ACC112 (cell line): Measurements from ENCODE around the gene KCNH1.
"Not testable (repeated sequence)": the region's sequence is repeated elsewhere in the genome, so short reads cannot be mapped to it uniquely, and the experiment has no call there.

Experiments
- H2AFZ ChIP-seq: fragments of 200-600 bp; sonication (generic); one replicate; pipeline ENCODE4 v1.6.0; 2017; ENCODE audit warnings: antibody characterized with exemption, low read length; ENCODE audit not compliant: unreplicated experiment
- H3K27ac ChIP-seq: fragments of 200-600 bp; sonication (generic); 2 replicates; pipeline ENCODE4 v1.5.1; 2014; ENCODE audit warnings: low read depth, mild to moderate bottlenecking, antibody characterized with exemption, low read length, moderate library complexity
- H3K27me3 ChIP-seq: fragments of 200-600 bp; sonication (generic); 2 replicates; pipeline ENCODE4 v1.6.1; 2014; ENCODE audit warnings: mild to moderate bottlenecking, antibody characterized with exemption, low read length, moderate library complexity, mixed read lengths; ENCODE audit not compliant: insufficient read depth
- H3K36me3 ChIP-seq: fragments of 200-600 bp; sonication (generic); 2 replicates; pipeline ENCODE4 v1.6.1; 2016; ENCODE audit warnings: mild to moderate bottlenecking, antibody characterized with exemption, low read length, moderate library complexity, mixed read lengths; ENCODE audit not compliant: insufficient read depth
- H3K4me1 ChIP-seq: fragments of 200-600 bp; sonication (generic); one replicate; pipeline ENCODE4 v1.6.1; 2016; ENCODE audit warnings: low read length, mixed read lengths; ENCODE audit not compliant: insufficient read depth, unreplicated experiment, control insufficient read depth
- H3K4me3 ChIP-seq: fragments of 200-600 bp; sonication (generic); 2 replicates; pipeline ENCODE4 v1.5.1; 2014; ENCODE audit warnings: mild to moderate bottlenecking, low read depth, low read length
- H3K79me2 ChIP-seq: fragments of 200-600 bp; sonication (generic); one replicate; pipeline ENCODE4 v1.6.0; 2016; ENCODE audit warnings: low read length; ENCODE audit not compliant: control insufficient read depth, unreplicated experiment, insufficient read depth

KCNH1 gene

DNA sequence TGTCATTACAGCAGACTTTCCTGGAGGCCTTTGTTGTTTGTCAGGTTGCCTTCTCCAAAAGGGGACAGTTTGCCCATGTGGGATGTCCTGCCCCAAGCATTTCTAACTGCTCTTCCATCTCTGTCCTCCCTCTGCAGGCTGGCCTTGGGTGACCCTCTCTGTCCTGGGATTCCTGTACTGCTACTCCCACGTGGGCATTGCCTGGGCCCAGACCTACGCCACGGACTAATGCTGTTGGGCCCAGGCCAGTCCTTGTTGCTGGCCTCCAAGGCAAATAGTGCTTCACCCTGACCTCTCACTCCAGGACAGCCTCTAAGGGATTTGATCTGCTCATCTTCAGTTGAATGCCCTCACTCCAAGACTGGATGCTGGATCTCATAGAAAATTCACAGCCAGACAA lies 459.8 kb downstream of the KCNH1 start:
- Histone ChIP-seq H3K27ac (no peak overlapping the region), H3K4me1 (no peaks in the 10 kb centered on the region), H3K4me3 (no peak overlapping the region), H3K79me2 (no peaks in the 10 kb centered on the region), H3K36me3 (no peaks in the 10 kb centered on the region), H3K27me3 (no peaks in the 10 kb centered on the region), H2AFZ (no peak overlapping the region)

DNA sequence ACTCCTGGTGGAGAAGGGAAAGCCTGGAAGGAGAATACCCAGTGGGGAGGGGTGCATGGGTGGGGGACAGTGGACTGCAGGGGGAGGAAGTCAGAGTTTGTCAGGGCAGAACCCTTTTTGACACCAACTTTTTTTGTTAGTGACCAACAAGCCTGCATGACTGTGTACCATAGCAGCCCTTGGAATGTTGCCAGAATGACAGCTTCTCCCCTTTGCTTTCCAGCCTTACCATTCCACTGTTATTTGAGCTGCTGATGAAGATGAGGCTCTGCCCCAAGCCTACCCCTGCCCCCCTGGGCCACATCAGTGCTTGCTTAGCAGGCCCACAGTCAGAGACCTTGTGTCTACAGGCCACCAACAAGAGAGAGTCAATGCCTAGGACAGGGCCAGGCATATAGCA lies 464.0 kb downstream of the KCNH1 start:
- Histone ChIP-seq H3K36me3 (no peaks in the 10 kb centered on the region), H3K79me2 (no peaks in the 10 kb centered on the region), H3K27me3 (no peaks in the 10 kb centered on the region), H2AFZ (no peak overlapping the region), H3K27ac (no peak overlapping the region), H3K4me1 (no peaks in the 10 kb centered on the region), H3K4me3 (no peak overlapping the region)

DNA sequence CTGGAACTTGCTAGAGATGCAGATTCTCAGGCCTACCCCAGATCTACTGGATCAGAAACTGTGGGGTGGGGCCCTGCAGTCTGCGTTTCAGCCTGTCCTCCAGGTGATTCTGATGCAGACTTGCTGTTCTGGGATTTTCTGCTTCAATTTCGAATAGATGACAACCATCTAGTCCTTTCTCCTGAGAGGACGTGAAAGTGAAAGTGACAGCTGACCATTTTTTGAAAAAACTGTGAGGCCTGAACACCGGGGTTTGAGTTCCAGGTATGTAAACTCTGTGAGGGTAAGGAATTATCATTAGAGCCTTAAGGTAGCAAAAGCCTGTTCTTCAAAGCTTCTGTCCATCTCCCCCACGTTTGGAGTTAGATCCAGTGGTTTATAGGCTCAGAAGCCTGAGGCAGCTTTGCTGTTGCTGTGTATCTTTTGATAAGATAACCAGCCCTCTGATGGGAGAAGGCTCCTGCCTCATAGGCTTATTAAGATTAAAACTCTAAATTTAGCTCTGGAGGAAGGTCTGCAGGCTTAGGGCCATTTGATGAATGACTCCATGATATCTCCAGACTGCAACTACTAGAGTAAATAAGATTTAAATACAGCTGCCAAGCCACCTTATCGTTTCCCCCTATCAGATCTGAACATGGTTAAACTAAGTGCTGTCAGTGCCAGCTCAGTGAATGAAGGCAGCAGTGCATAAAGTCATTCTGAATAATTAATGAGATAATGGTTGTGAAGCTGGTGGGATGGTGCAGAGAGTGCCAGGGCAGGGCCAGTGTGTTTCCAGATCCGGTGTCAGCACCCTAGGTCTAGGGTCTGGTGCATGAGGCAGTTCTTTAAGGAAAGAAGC lies 470.0 kb downstream of the KCNH1 start:
- Histone ChIP-seq H3K27me3 (no peaks in the 10 kb centered on the region), H3K4me1 (no peaks in the 10 kb centered on the region), H3K27ac (no peak overlapping the region), H3K4me3 (no peak overlapping the region), H2AFZ (no peak overlapping the region), H3K36me3 (no peaks in the 10 kb centered on the region), H3K79me2 (no peaks in the 10 kb centered on the region)

DNA sequence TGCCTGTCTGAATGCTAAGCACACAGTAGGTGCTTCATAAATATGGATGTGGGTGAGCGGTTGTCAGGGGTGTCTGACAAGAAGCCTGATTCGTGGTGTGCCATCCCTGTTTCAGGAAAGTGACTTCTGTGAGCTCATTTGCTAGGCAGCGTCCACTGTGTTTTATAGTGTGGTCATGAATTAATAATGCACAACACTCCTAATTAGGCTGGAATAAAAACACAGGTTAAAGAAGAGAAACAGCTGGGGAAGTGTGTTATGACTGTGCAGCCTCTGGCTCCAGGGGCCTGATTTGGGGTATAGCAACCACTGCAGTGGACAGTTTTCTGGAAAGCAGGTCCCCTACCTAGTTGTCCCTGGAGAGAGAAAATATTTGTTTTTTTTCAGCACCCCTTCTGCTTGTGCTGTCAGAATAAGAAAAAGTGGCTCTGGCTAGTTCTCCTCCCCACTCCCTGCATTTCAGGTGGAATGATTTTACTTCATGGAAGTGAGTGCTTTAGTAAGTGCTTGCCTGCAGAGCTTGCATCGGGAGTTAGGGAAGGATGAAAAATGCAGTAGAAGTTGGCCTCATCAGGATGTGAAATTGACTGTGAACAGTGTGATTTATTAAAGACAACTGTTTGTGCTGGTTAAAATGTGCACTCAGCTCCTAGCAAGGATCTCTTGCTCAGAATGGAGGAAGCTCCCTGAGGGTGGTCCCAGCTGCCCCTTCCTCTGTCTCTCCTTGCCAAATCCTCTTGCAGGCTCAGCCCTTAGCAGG lies 471.5 kb downstream of the KCNH1 start:
- Histone ChIP-seq H3K27me3 (no peaks in the 10 kb centered on the region), H3K36me3 (no peaks in the 10 kb centered on the region), H3K79me2 (no peaks in the 10 kb centered on the region), H3K4me1 (no peaks in the 10 kb centered on the region), H3K27ac (no peak overlapping the region), H3K4me3 (no peak overlapping the region), H2AFZ (no peak overlapping the region)

DNA sequence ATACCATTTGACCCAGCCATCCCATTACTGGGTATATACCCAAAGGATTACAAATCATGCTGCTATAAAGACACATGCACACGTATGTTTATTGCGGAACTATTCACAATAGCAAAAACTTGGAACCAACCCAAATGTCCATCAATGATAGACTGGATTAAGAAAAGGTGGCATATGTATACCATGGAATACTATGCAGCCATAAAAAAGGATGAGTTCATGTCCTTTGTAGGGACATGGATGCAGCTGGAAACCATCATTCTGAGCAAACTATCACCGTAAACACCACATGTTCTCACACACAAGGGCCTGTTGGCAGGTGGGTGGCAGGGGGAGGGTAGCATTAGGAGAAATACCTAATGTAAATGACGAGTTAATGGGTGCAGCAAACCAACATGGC lies 472.4 kb downstream of the KCNH1 start:
- not testable (repeated sequence) for H2AFZ ChIP-seq, H3K36me3 ChIP-seq, H3K4me1 ChIP-seq, H3K4me3 ChIP-seq, H3K79me2 ChIP-seq, H3K27me3 ChIP-seq, H3K27ac ChIP-seq

DNA sequence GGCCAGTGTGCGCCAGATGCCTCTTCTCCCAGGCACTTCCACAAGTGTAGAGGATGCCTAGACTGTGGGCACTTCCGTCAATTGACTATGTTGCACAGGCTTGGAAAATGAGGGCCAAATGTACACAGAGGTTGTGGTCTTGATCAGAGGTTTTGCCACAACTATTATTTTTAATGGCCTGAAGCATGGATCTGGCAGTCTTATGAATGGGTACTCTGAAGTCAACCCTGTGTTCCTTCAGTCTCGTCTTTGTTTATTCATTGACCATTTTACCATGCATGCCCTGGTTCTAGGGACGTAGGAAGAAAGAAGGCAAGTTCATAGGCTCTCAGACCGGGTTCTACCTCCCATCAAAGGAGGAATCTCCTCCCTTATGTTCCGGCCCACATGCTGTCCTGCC lies 476.1 kb downstream of the KCNH1 start:
- Histone ChIP-seq H3K27me3 (no peaks in the 10 kb centered on the region), H3K36me3 (no peaks in the 10 kb centered on the region), H3K4me1 (no peaks in the 10 kb centered on the region), H3K79me2 (no peaks in the 10 kb centered on the region), H3K4me3 (no peak overlapping the region), H3K27ac (no peak overlapping the region), H2AFZ (no peak overlapping the region)

DNA sequence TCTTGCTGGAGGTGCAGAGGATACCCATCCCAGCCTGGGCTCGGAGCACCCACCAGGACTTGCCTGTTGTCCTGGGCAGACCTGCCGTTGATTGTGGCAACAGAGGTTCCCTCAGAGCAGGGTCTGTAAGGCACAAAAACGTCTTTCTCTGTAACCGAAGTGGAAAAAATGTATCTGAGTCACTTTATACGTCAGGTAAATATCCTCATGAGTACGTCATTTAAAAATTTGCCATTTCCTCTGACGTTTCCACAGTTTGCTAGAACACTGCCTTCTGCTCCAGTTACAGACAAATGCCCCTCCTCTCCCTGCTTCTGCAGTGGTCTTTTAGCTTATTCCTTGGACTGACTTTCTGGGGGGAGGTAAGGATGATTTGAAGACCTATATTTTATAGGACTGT lies 478.4 kb downstream of the KCNH1 start:
- H3K4me3 ChIP-seq, result no peak overlapping the region
- H2AFZ ChIP-seq, result no peak overlapping the region
- H3K4me1 ChIP-seq, result no peaks in the 10 kb centered on the region
- H3K27me3 ChIP-seq, result no peaks in the 10 kb centered on the region
- no peaks in the 10 kb centered on the region for H3K36me3 ChIP-seq
- no peak overlapping the region for H3K27ac ChIP-seq
- no peaks in the 10 kb centered on the region for H3K79me2 ChIP-seq

DNA sequence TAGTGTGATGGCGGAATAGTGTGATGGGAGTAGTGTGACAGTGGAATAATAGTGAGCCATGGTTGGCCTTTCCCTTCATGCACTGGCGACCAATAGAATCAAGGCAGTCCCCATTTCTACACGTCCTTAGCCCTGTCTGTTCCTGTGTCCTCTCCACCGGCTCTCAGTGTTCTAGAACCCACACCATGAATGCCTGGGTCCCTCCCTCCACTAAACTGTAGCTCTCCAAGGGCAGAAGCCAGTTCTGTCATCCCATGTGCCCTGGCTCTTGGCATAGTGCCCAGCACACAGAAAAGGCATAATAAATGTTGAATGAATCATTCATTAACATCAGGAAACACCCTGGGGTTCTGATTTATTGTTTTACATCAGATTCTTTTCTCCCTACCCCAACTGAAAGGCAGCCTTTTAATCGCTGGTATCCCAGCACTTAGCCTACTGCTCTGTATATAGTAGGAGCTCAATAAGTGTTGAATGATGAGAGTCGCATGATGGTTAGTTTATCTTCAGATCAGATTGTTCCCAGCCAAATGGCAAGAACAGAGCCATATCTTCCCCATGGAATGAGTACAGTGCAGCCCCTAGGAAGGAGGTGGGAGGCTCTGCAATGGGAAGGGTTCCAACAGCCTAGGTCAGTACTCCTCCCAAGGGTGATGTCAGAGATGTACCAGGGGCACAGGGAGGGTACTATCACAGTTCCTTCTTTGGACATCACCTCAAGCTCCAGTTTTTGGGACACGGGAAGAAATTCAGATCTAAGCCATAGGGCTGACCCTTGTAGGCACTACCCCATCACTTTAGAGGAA lies 479.6 kb downstream of the KCNH1 start:
- Histone ChIP-seq H3K27ac (no peak overlapping the region), H3K4me3 (no peak overlapping the region), H2AFZ (no peak overlapping the region), H3K36me3 (no peaks in the 10 kb centered on the region), H3K4me1 (no peaks in the 10 kb centered on the region), H3K79me2 (no peaks in the 10 kb centered on the region), H3K27me3 (no peaks in the 10 kb centered on the region)

DNA sequence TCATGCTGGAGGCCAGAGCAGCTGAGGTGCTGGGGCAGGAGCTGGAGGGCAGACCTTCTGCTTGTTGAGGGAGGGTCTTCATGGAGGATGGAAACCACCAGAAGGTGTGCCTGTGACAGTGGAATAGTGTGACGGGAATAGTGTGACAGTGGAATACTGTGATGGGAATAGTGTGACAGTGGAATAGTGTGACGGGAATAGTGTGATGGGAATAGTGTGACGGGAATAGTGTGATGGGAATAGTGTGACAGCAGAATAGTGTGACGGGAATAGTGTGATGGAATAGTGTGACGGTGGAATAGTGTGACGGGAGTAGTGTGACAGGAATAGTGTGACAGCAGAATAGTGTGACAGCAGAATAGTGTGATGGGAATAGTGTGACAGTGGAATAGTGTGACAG lies 480.2 kb downstream of the KCNH1 start:
- no peak overlapping the region for H3K4me3 ChIP-seq

DNA sequence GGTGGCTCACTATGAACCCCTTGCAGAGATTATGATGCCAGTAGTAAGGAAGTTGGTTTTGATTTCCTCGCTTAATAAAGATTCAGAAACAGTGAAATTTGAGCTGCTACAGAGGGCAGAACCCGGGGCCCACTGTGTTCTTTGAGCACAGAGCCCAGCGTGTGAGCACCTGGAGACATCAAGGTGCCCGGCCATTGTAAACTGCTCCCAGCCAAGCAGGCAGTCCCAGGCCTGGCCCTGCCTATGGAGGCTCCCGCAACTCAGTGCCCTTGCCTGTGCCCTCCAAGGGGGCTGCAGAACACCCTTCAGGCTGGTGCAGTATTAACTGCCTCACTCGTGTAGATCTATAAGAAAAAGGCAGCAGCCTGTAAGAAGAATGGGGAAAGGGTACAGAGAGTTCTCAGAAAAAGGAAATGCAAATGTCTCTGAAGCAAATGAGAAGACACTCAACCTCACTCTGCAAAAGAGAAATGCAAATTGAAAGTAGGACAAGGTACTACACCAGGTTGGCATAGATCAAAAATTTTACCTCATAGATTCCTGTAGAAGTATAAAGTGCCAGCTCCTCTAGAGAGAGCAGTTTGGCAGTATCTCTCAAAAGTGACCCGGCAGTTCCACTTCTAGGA lies 481.5 kb downstream of the KCNH1 start:
- Histone ChIP-seq H3K4me3 (no peak overlapping the region), H3K27ac (no peak overlapping the region), H3K79me2 (no peaks in the 10 kb centered on the region), H3K36me3 (no peaks in the 10 kb centered on the region), H3K4me1 (no peaks in the 10 kb centered on the region), H3K27me3 (no peaks in the 10 kb centered on the region), H2AFZ (no peak overlapping the region)

More for the DNA sequence above, 480.2 kb downstream of the KCNH1 start:
- Histone ChIP-seq H2AFZ (no peak overlapping the region), H3K79me2 (no peaks in the 10 kb centered on the region), H3K27ac (no peak overlapping the region), H3K36me3 (no peaks in the 10 kb centered on the region), H3K27me3 (no peaks in the 10 kb centered on the region), H3K4me1 (no peaks in the 10 kb centered on the region)
